ENCODE results near the gene LAD1.
A peak's percentile ranks its signal among the peaks of the same experiment; 100 is the strongest.

The LAD1 gene

DNA sequence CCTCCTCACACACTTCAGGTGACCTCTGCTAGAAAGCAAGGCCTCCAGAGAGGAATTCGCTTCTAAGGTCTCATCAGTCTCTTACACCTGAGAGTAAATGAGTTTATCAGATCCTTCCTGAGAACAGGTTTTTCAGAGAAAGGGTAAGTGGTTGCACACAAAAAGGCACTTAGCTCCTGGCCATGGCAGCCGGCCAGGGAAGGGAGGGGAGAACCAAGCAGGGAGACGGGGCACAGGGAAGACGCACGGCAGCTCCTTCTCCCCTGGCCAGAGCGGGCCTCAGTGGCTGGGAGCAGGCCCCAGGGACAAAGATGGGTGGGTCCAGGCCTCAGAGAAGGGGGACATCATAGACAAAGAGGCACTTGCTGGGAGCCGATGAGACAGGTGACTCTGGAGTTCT lies 18.0 kb downstream of the LAD1 start:
- Histone ChIP-seq H3K79me1 (ENCODE audit: low read length) (peaks cover 12% of the 10 kb centered on the region), H3K27ac (ENCODE audit: low read depth, low read length) (no peak overlapping the region), H3K4me2 (ENCODE audit: low read length) (no peak overlapping the region), H2BK12ac (ENCODE audit: low read length) (no peak overlapping the region), H3K18ac (ENCODE audit: low read length) (no peak overlapping the region), H2BK120ac (ENCODE audit: insufficient read depth, low read length, poor library complexity) (no peak overlapping the region), H4K12ac (ENCODE audit: low read depth, low read length) (no peak overlapping the region), H3K4ac (ENCODE audit: low read depth, low read length) (no peak overlapping the region), H3K9me3 (ENCODE audit: insufficient read depth, low read depth, low read length) (no peaks in the 10 kb centered on the region), H4K91ac (ENCODE audit: low read depth, low read length) (no peak overlapping the region), H2AFZ (ENCODE audit: insufficient read depth, low read length, poor library complexity) (no peak overlapping the region), H3K4me3 (ENCODE audit: low read depth, low read length) (no peak overlapping the region), H3K14ac (ENCODE audit: low read length) (no peak overlapping the region), H3K23ac (ENCODE audit: low read length) (no peak overlapping the region), H2BK5ac (ENCODE audit: low read depth, low read length, poor library complexity) (no peak overlapping the region), H4K8ac (ENCODE audit: low read depth, low read length) (no peak overlapping the region), H3K79me2 (ENCODE audit: control insufficient read depth, insufficient read depth, low read length, poor library complexity) (no peaks in the 10 kb centered on the region), H2AK5ac (ENCODE audit: low read length) (no peak overlapping the region), H3K36me3 (ENCODE audit: control insufficient read depth in 1 of 2, insufficient read depth in 2 of 2, low read length in 2 of 2) (peaks cover 0 to 3% of the 10 kb centered on the region in 2 experiments), H3K4me1 (ENCODE audit: control insufficient read depth in 1 of 2, insufficient read depth in 2 of 2, low read length in 2 of 2) (peaks cover 17 to 27% of the 10 kb centered on the region in 2 experiments), H3K27me3 (ENCODE audit: insufficient read depth, low read length) (no peaks in the 10 kb centered on the region), H3K9ac (ENCODE audit: low read length) (no peak overlapping the region)
- no CpG with 5 or more reads among the region's 7 CpGs for WGBS (ENCODE audit: extremely low coverage, insufficient coverage, insufficient read length)
- DNase-seq, result no peak

DNA sequence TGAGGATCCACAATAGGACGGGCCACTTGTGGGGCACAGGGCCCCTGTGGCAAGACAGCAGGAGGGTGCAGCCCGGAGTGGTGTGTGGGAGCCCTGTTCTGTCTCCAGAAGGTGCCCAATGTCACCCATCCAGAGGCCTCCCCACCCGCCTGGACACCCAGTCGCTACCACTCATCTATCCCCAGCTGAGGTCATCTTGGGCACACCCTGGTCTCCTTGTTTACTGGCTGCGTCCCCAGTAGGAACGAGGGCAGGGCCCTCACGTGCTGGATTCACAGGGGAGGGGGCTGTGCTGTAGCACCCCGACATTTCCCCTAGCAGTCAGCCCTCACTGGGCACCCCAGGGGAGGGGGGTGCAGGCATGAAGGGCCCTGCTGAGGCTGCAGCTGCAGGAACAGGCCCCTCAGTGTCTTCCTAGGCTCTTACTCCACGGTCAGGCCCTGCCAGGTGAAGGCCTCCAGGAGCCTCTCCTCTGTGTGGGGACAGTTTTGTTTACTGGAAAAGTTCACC lies 19.3 kb downstream of the LAD1 start:
- Histone ChIP-seq H2AK5ac (ENCODE audit: low read length) (peak overlapping the region; percentile 15), H2BK12ac (ENCODE audit: low read length) (no peak overlapping the region), H3K23ac (ENCODE audit: low read length) (no peak overlapping the region), H3K4me2 (ENCODE audit: low read length) (no peak overlapping the region), H3K4ac (ENCODE audit: low read depth, low read length) (no peak overlapping the region), H3K9ac (ENCODE audit: low read length) (no peak overlapping the region), H4K12ac (ENCODE audit: low read depth, low read length) (no peak overlapping the region), H3K36me3 (ENCODE audit: control insufficient read depth in 1 of 2, insufficient read depth in 2 of 2, low read length in 2 of 2) (peaks cover 0 to 1% of the 10 kb centered on the region in 2 experiments), H3K27ac (ENCODE audit: low read depth, low read length) (no peak overlapping the region), H2BK120ac (ENCODE audit: insufficient read depth, low read length, poor library complexity) (no peak overlapping the region), H3K9me3 (ENCODE audit: insufficient read depth, low read depth, low read length) (no peaks in the 10 kb centered on the region), H3K4me1 (ENCODE audit: control insufficient read depth in 1 of 2, insufficient read depth in 2 of 2, low read length in 2 of 2) (peaks cover 23 to 34% of the 10 kb centered on the region in 2 experiments), H3K79me2 (ENCODE audit: control insufficient read depth, insufficient read depth, low read length, poor library complexity) (no peaks in the 10 kb centered on the region), H2AFZ (ENCODE audit: insufficient read depth, low read length, poor library complexity) (no peak overlapping the region), H3K14ac (ENCODE audit: low read length) (no peak overlapping the region), H3K27me3 (ENCODE audit: insufficient read depth, low read length) (no peaks in the 10 kb centered on the region), H3K4me3 (ENCODE audit: low read depth, low read length) (no peak overlapping the region), H4K8ac (ENCODE audit: low read depth, low read length) (no peak overlapping the region), H3K79me1 (ENCODE audit: low read length) (peaks cover 19% of the 10 kb centered on the region), H3K18ac (ENCODE audit: low read length) (no peak overlapping the region), H2BK5ac (ENCODE audit: low read depth, low read length, poor library complexity) (no peak overlapping the region), H4K91ac (ENCODE audit: low read depth, low read length) (no peak overlapping the region)
- WGBS (ENCODE audit: extremely low coverage, insufficient coverage, insufficient read length), result no CpG with 5 or more reads among the region's 9 CpGs
- DNase-seq, result no peak

DNA sequence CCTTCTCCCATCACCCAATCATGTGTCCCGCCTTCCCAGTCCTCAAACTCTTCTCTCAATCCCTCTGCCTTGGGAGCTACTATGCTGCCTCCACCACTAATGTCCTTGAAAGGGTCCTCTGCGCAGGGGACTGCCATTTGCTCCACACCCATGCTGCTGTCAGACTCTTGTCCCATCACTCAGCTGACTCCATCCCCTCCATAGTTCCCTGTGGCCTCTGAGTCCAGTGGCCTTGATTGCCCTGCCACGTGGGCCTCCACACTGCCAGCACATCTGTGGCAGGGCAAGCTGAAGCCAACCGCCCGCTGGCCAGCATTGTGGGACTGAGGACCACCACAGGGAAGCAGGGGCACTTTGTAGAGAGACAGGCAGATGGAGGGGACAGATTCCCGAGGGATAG lies 20.3 kb downstream of the LAD1 start:
- no peak overlapping the region for H3K4ac ChIP-seq (ENCODE audit: low read depth, low read length)
- no peak overlapping the region for H4K12ac ChIP-seq (ENCODE audit: low read depth, low read length)
- H2BK5ac ChIP-seq (ENCODE audit: low read depth, low read length, poor library complexity), result no peak overlapping the region
- no peak overlapping the region for H3K14ac ChIP-seq (ENCODE audit: low read length)
- H3K23ac ChIP-seq (ENCODE audit: low read length), result no peak overlapping the region
- H3K4me3 ChIP-seq (ENCODE audit: low read depth, low read length), result no peak overlapping the region
- H3K79me1 ChIP-seq (ENCODE audit: low read length), result peaks cover 19% of the 10 kb centered on the region
- no peaks in the 10 kb centered on the region for H3K79me2 ChIP-seq (ENCODE audit: control insufficient read depth, insufficient read depth, low read length, poor library complexity)
- peak overlapping the region; percentile 4 for H4K91ac ChIP-seq (ENCODE audit: low read depth, low read length)
- H3K4me2 ChIP-seq (ENCODE audit: low read length), result no peak overlapping the region
- peaks cover 23 to 30% of the 10 kb centered on the region in 2 experiments for H3K4me1 ChIP-seq (ENCODE audit: control insufficient read depth in 1 of 2, insufficient read depth in 2 of 2, low read length in 2 of 2)
- H2BK12ac ChIP-seq (ENCODE audit: low read length), result peak overlapping the region; percentile 10
- H2BK120ac ChIP-seq (ENCODE audit: insufficient read depth, low read length, poor library complexity), result no peak overlapping the region
- H3K27ac ChIP-seq (ENCODE audit: low read depth, low read length), result no peak overlapping the region
- no peak overlapping the region for H3K18ac ChIP-seq (ENCODE audit: low read length)
- H2AFZ ChIP-seq (ENCODE audit: insufficient read depth, low read length, poor library complexity), result no peak overlapping the region
- no peaks in the 10 kb centered on the region for H3K9me3 ChIP-seq (ENCODE audit: insufficient read depth, low read depth, low read length)
- H2AK5ac ChIP-seq (ENCODE audit: low read length), result peak overlapping the region; percentile 36
- H3K36me3 ChIP-seq (ENCODE audit: control insufficient read depth in 1 of 2, insufficient read depth in 2 of 2, low read length in 2 of 2), result peaks cover 0 to 1% of the 10 kb centered on the region in 2 experiments
- peak overlapping the region; percentile 12 for H4K8ac ChIP-seq (ENCODE audit: low read depth, low read length)
- WGBS (ENCODE audit: extremely low coverage, insufficient coverage, insufficient read length), result no CpG with 5 or more reads among the region's 6 CpGs
- no peaks in the 10 kb centered on the region for H3K27me3 ChIP-seq (ENCODE audit: insufficient read depth, low read length)
- no peak for DNase-seq
- H3K9ac ChIP-seq (ENCODE audit: low read length), result no peak overlapping the region

DNA sequence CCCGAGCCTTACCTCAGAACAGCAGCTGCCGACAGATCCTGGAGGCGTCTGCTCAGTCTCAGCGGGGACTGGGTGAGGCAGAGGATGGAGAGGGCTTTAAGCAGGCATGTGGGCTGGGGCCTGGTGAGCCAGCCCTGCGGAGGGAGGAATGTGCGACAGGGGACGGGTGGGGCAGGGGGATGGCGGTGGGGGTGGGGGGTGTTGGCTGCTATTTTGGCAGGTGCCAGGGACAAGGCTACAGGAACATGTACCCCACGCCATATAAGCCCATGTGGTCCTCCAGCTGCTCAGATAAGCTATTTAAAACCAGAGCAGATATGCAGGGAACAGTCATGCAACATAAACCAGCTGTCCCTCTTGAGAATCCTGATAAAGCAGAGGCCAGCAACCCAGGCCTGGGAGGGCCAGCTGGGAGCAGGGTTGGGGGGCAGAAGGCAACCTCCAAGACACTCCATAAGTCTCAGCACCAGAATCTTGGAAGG lies 21.5 kb downstream of the LAD1 start, which contains the start of gene TNNT2:
TNNT2 (minus strand) TSS at position 70 of the 482 bp plus-strand sequence. CDS start 4,426 bp downstream, outside the sequence.
- H3K79me1 ChIP-seq (ENCODE audit: low read length), result peaks cover 19% of the 10 kb centered on the region
- H3K9ac ChIP-seq (ENCODE audit: low read length), result no peak within 1 kb of the TSS
- H3K4me3 ChIP-seq (ENCODE audit: low read depth, low read length), result no peak within 1 kb of the TSS
- H3K27me3 ChIP-seq (ENCODE audit: insufficient read depth, low read length), result no peaks in the 10 kb centered on the region
- peak within 1 kb of the TSS; percentile 87 for H3K27ac ChIP-seq (ENCODE audit: low read depth, low read length)
- H4K12ac ChIP-seq (ENCODE audit: low read depth, low read length), result no peak within 1 kb of the TSS
- H2BK120ac ChIP-seq (ENCODE audit: insufficient read depth, low read length, poor library complexity), result peak within 1 kb of the TSS; percentile 65
- peak within 1 kb of the TSS; percentile 58 for H4K91ac ChIP-seq (ENCODE audit: low read depth, low read length)
- H2BK5ac ChIP-seq (ENCODE audit: low read depth, low read length, poor library complexity), result peak within 1 kb of the TSS; percentile 62
- no peak within 1 kb of the TSS for H2AK5ac ChIP-seq (ENCODE audit: low read length)
- H3K36me3 ChIP-seq (ENCODE audit: control insufficient read depth in 1 of 2, insufficient read depth in 2 of 2, low read length in 2 of 2), result peaks cover 0 to 1% of the 10 kb centered on the region in 2 experiments
- no peak within 1 kb of the TSS for H3K4ac ChIP-seq (ENCODE audit: low read depth, low read length)
- H3K9me3 ChIP-seq (ENCODE audit: insufficient read depth, low read depth, low read length), result no peaks in the 10 kb centered on the region
- H3K14ac ChIP-seq (ENCODE audit: low read length), result peak within 1 kb of the TSS; percentile 43
- WGBS (ENCODE audit: extremely low coverage, insufficient coverage, insufficient read length), result no CpG with 5 or more reads among the region's 9 CpGs
- no peak for DNase-seq
- peak within 1 kb of the TSS; percentile 9 for H2BK12ac ChIP-seq (ENCODE audit: low read length)
- no peaks in the 10 kb centered on the region for H3K79me2 ChIP-seq (ENCODE audit: control insufficient read depth, insufficient read depth, low read length, poor library complexity)
- H4K8ac ChIP-seq (ENCODE audit: low read depth, low read length), result peak within 1 kb of the TSS; percentile 21
- peaks cover 23 to 30% of the 10 kb centered on the region in 2 experiments for H3K4me1 ChIP-seq (ENCODE audit: control insufficient read depth in 1 of 2, insufficient read depth in 2 of 2, low read length in 2 of 2)
- H3K4me2 ChIP-seq (ENCODE audit: low read length), result peak within 1 kb of the TSS; percentile 42
- H3K18ac ChIP-seq (ENCODE audit: low read length), result peak within 1 kb of the TSS; percentile 34
- no peak within 1 kb of the TSS for H3K23ac ChIP-seq (ENCODE audit: low read length)
- H2AFZ ChIP-seq (ENCODE audit: insufficient read depth, low read length, poor library complexity), result no peak within 1 kb of the TSS

Data from trophoblast cell (in vitro differentiated cells and primary cell).